Skeletal muscle cell (primary cell): Measurements from ENCODE around the gene THSD4.
A peak's percentile ranks its signal among the peaks of the same experiment; 100 is the strongest.
"Not testable (repeated sequence)": the region's sequence is repeated elsewhere in the genome, so short reads cannot be mapped to it uniquely, and the experiment has no call there.

Experiments used
- DNase-seq: peaks from one replicate; pipeline ENCODE4 v3.0.0-alpha.2; 2010; ENCODE audit warnings: low read depth
- H3K4me3 ChIP-seq: 2 replicates; pipeline ENCODE4 v1.5.1; 2011; ENCODE audit warnings: low read depth, mild to moderate bottlenecking, control low read depth, low read length, moderate library complexity

THSD4 gene

GRCh38 chr15:71141572-71141971 lies 26.3 kb downstream of the THSD4 start:
- no peak for DNase-seq
- no peak overlapping the region for H3K4me3 ChIP-seq

GRCh38 chr15:71142780-71143179 lies 27.5 kb downstream of the THSD4 start:
- no peak overlapping the region for H3K4me3 ChIP-seq

GRCh38 chr15:71143373-71144310 lies 28.4 kb downstream of the THSD4 start:
- no peak overlapping the region for H3K4me3 ChIP-seq
- no peak for DNase-seq

More at GRCh38 chr15:71142780-71143179, 27.5 kb downstream of the THSD4 start:
- DNase-seq = no peak

GRCh38 chr15:71145648-71146047 lies 30.4 kb downstream of the THSD4 start:
- H3K4me3 ChIP-seq = no peak overlapping the region
- no peak for DNase-seq

- no peak overlapping the region for H3K4me3 ChIP-seq
- no peak for DNase-seq
Measured at GRCh38 chr15:71146580-71146982, 31.3 kb downstream of the THSD4 start.

GRCh38 chr15:71148048-71148447 lies 32.8 kb downstream of the THSD4 start:
- no peak for DNase-seq
- no peak overlapping the region for H3K4me3 ChIP-seq

- DNase-seq = no peak
- no peak overlapping the region for H3K4me3 ChIP-seq
Measured at GRCh38 chr15:71149646-71150557, 34.6 kb downstream of the THSD4 start.

- H3K4me3 ChIP-seq = no peak overlapping the region
- DNase-seq = no peak
Measured at GRCh38 chr15:71151081-71151480, 35.8 kb downstream of the THSD4 start.

GRCh38 chr15:71152542-71152941 lies 37.3 kb downstream of the THSD4 start:
- no peak for DNase-seq

GRCh38 chr15:71153823-71154524 lies 38.7 kb downstream of the THSD4 start:
- no peak overlapping the region for H3K4me3 ChIP-seq
- DNase-seq = peak; percentile 26

More at GRCh38 chr15:71152542-71152941, 37.3 kb downstream of the THSD4 start:
- no peak overlapping the region for H3K4me3 ChIP-seq

- no peak for DNase-seq
- no peak overlapping the region for H3K4me3 ChIP-seq
Measured at GRCh38 chr15:71154607-71155200, 39.4 kb downstream of the THSD4 start.

- no peak overlapping the region for H3K4me3 ChIP-seq
- DNase-seq = no peak
Measured at GRCh38 chr15:71155534-71155933, 40.3 kb downstream of the THSD4 start.

GRCh38 chr15:71160976-71161375 lies 45.7 kb downstream of the THSD4 start:
- no peak for DNase-seq
- no peak overlapping the region for H3K4me3 ChIP-seq

GRCh38 chr15:71162309-71162708 lies 47.0 kb downstream of the THSD4 start:
- DNase-seq = no peak
- H3K4me3 ChIP-seq = no peak overlapping the region

GRCh38 chr15:71164606-71165005 lies 49.3 kb downstream of the THSD4 start:
- not testable (repeated sequence) for DNase-seq, H3K4me3 ChIP-seq

- H3K4me3 ChIP-seq = no peak overlapping the region
- DNase-seq = no peak
Measured at GRCh38 chr15:71167445-71168165, 52.3 kb downstream of the THSD4 start.

GRCh38 chr15:71168166-71168834 lies 53.0 kb downstream of the THSD4 start:
- no peak overlapping the region for H3K4me3 ChIP-seq
- DNase-seq = no peak

- H3K4me3 ChIP-seq = no peak overlapping the region
Measured at GRCh38 chr15:71170163-71170562, 54.9 kb downstream of the THSD4 start.

More at GRCh38 chr15:71170163-71170562, 54.9 kb downstream of the THSD4 start:
- DNase-seq = no peak
